GM18951 (cell line): ENCODE measurements around the gene TRABD.

ENCODE experiments used
- POLR2A ChIP-seq: IDR thresholded peaks from 4 replicates; pipeline ENCODE4 v1.6.1; 2011; ENCODE audit warnings: mild to moderate bottlenecking; ENCODE audit not compliant: insufficient read length, insufficient read depth; ENCODE audit errors: extremely low read depth
- in situ Hi-C: fragments of 300-500 bp; cut with MboI; formaldehyde crosslinking; loops from one replicate; pipeline ENCODE4 v1.12.0; 2022; ENCODE audit warnings: low sequenced_read_pairs, mixed read lengths, inconsistent platforms; ENCODE audit not compliant: unreplicated experiment

The TRABD gene

DNA sequence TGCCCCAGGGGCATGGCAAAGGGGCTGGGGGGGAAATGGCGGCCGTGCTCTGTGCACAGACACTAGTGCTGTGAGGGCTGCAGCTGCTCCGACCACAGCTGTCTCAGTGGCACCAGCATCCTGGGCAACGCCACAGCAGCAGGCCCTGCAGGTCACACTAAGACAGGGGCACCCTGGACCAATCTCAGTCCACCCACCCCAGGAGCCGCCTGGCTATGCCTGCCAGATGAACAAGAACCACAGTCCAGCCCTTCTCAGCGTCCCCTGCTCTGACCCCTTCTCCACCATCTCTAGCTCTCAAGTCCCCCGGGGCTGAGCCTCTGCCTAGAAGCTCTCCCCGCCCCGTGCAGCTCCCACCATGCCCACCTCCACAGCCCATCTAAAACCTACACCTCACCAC, 42.7 kb downstream of the TRABD start:
- in situ Hi-C loops: no loop called here
- TF ChIP-seq POLR2A: no peak

GRCh38 chr22:50229370-50229769, 43.7 kb downstream of the TRABD start:
- in situ Hi-C loops: no loop called here
- TF ChIP-seq POLR2A: no peak

GRCh38 chr22:50232481-50233151, 46.9 kb downstream of the TRABD start:
- in situ Hi-C loops: no loop called here
- no peak for TF ChIP-seq POLR2A

DNA sequence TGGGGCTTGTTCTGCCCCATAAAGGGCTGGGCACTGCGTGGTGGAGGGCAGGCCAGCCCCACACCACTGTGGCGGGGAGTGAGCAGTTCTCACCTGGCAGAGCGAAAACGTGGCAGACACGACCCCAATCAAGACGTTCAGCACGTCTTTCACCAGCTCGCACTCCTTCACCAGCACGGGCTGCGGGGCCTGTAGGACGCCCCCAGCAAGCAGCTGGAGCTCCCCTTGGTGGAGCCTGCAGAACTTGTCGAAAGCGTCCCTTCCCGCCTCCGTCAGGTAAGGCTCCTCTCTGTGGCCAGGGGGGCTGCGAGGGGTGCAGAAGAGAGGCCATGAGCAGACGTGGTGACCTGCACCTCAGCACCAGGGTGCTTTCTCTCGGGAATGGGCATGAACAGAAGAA, 47.5 kb downstream of the TRABD start:
- in situ Hi-C loops: no loop called here
- no peak for TF ChIP-seq POLR2A

DNA sequence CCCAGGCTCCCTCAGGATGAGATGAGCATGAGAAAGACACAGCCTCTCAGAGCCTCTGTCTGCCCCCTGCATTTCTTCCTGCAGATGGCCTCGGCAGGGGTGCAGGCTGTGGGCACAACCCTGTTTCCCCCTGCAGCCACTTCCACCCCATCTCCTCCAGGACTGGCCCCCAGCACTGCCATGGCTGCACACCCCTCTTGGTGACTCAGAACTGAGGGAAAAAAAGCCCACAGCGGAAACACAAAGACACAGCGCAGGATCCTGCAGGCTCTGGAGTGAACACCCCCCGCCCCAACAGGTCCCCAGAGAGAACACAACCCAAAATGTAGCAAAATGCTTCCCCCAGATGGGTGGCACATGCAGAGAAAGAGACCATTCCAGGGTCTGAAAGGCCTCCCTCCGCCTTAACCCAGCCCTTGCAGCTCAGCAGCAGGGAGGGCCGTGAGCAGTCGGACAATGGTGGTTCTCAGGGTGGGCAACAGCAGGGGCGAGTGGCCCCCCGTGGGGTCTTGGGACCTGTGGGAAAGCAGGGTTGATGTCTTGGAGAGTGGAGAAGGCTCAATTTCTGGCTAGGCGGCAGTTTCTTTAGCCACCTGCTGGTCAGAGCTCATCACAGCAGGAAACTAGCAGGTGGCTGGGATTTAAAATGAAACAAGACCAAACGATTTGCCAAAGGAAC, 51.2 kb downstream of the TRABD start:
- no peak for TF ChIP-seq POLR2A
- in situ Hi-C loops: no loop called here

DNA sequence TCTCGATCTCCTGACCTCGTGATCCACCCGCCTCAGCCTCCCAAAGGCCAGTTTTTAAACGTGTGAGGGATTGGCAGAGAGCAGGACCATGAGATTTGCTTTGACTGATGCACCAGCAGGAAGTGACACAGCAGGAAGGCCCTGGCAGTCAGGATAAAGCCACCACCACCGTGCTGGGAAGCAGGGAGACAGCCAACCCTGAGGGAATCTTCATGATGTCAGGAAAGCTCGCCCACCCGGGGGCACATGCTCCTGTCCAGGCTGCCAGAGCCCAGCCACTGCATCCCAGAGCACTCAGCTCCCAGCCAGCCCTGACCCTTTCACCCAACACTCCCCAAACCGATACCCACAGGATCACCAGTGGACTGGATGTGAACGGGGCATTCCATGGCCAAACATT, 53.0 kb downstream of the TRABD start:
- in situ Hi-C loops: no loop called here
- TF ChIP-seq POLR2A: no peak

GRCh38 chr22:50242406-50242949, 56.8 kb downstream of the TRABD start:
- no peak for TF ChIP-seq POLR2A
- in situ Hi-C loops: no loop called here

GRCh38 chr22:50243685-50244419, 58.1 kb downstream of the TRABD start:
- no peak for TF ChIP-seq POLR2A
- in situ Hi-C loops: no loop called here

- peak; percentile 91 for TF ChIP-seq POLR2A
- in situ Hi-C loops: no loop called here
Observed at GRCh38 chr22:50244420-50245213, 58.9 kb downstream of the TRABD start, which contains the start of gene TUBGCP6. Gene TUBGCP6, minus strand, starts transcription at chr22:50245023. Its CDS starts 564 bp downstream, at chr22:50244459.

- TF ChIP-seq POLR2A: no peak
Observed at GRCh38 chr22:50245214-50246072, 59.7 kb downstream of the TRABD start.

GRCh38 chr22:50246242-50247175, 60.8 kb downstream of the TRABD start:
- in situ Hi-C loops: no loop called here
- no peak for TF ChIP-seq POLR2A

More at GRCh38 chr22:50245214-50246072, 59.7 kb downstream of the TRABD start:
- in situ Hi-C loops: no loop called here
